HG03175 (cell line): ENCODE measurements around the gene CTSZ.
"Not testable (repeated sequence)": the region's sequence is repeated elsewhere in the genome, so short reads cannot be mapped to it uniquely, and the experiment has no call there.

Source experiments
- ATAC-seq: cut with Tn5 transposase; IDR thresholded peaks from one replicate; pipeline ENCODE4 v1.9.1; 2021; ENCODE audit warnings: mild to moderate bottlenecking, moderate library complexity; ENCODE audit not compliant: unreplicated experiment

Gene CTSZ

DNA sequence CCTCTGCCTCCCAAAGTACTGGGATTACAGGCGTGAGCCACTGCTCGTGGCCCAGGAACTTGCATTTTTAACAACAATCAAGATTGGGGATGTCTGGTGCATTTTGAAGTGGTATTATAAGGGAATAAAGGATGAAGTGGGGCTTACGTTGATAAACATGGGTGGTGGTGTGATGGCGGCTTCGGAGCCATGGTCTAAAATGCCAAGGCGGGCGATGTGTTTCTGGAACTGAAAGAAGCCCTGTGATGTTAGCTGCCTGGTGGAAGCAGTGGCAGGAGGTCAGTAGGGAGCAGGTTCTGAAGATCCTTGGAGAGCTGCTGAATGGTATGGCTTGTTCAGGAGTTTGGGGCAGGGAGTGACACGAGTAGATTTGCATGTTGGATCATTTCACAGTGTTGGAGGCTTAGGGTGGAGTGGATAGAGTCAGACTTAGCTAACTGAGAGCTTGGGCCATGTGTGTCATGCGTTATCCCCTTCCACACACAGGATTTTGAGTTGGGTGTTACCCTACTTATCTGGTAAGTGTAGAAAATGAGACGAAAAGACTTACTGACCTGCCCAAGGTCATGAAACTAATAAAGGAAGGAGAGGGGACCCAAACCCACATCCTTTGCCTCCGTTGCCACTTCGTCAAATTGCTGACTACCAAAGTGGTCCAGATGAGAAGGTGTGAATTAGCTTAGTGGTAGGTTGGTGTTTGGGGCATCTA is 24.5 kb downstream of the CTSZ start:
- ATAC-seq = no peak

- no peak for ATAC-seq
These were observed 25.3 kb downstream of the CTSZ start for GRCh38 chr20:58981628-58982364.

GRCh38 chr20:58980711-58981627 is 26.1 kb downstream of the CTSZ start, which contains the start of gene NELFCD:
Gene NELFCD (plus strand): TSS chr20:58981256. CDS start chr20:58981310, 54 bp downstream.
- peak; percentile 81 for ATAC-seq

DNA sequence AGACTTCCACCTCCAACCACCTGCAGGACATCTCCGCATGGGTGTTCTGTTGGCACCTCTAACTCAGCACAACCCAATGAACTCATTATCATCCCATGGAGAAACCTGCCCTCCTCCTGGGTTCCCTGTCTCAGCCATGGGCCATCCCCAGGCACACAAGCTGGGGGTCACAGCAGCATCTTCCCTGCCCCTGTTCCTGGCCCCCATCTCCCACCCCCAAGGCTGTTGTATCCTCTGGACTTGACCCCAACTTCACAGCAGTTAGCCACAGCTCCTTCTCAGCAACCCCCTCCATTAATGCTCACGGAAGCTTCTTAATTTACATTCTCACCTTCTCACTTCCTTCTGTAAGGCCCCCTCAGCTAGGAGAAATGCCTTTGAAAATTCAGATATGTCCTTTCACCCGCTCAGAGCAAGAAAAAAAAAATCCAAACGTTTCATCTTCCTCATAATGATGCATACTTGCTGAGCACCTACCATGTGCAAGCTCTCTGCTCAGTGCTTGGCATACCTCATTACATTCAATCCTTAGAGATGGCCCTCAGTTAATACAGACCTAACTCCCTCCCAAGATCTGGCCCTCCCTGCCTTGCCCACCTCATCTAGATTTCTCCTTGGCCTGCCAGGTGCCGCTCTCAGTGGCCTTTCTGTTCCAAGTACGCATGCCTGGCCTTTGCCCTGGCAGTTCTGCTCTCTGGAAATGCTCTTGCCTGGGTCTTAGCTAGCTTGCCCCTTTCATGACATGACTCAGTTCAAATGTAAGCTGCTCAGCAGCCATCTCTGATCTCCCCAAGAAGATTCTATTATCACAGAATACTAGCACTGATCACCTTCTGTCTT is 28.5 kb downstream of the CTSZ start:
- ATAC-seq = no peak

- no peak for ATAC-seq
These were observed 30.9 kb downstream of the CTSZ start for GRCh38 chr20:58976061-58976730.

DNA sequence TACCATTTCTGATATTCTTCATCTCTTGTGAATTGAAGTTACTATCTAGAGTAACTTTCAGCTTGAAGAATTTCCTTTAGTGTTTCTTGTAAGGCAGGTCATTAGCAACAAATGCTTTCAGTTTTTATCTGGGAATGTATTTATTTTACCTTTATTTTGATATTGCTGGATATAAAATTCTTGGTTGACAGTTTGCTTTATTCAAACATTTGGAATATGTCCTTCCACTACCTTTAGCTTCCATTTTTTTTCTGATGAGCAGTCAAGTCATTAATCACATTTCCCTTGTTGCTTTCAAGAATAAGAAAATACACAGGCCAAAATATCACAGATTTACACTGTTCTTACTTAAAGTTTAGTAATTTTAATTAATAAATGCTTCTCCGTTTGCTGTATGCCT is 31.7 kb downstream of the CTSZ start:
- no peak for ATAC-seq

DNA sequence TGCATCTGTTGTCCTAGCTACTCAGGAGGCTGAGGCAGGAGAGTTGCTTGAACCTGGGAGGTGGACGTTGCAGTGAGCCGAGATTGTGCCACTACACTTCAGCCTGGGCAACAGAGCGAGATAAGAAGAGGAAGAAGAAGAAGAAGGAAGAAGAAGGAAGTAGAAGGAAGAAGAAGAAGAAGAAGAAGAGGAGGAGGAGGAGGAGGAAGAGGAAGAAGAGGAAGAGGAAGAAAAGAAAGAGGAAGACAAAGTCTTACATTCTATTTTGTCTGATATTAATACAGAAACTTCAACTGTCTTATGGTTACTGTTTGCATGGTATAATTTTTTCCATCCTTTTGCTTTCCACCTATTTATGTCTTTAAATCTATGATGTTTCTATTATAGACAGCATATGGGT is 33.2 kb downstream of the CTSZ start:
- ATAC-seq = no peak

DNA sequence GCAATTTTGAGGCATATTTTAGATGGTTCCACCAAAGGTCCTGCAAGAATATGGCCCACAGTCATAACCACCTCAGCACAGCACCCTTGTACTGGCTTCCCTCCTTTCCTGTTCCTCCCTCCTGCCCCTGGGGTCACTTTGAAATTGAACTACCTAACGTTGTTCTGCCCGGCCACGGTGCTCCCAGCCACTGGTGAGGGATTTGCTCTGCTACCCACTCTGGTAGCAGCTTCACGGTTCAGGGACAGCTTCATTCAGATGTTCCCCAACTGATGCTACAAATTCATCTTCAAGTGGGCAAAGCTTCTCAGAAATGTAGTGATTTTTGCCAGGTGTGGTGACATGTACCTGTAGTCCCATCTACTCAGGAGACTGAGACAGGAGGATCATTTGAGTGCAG is 33.9 kb downstream of the CTSZ start:
- ATAC-seq = no peak

GRCh38 chr20:58971429-58971828 is 35.6 kb downstream of the CTSZ start:
- no peak for ATAC-seq

DNA sequence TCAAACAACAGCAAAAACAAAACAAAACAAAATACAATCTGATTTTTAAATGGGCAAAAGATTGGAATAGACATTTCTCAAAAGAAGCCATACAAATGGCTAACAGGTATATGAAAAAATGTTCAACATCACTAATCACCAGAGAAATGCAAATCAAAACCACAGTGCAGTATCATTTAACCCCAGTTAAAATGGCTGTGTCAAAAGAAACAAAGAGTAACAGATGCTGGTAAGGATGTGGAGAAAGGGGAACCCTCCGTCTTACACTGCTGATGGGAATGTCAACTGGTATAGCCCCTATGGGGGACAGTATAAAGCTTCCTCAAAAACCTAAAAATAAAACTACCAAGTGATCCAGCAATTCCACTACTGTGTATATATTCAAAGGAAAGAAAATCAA is 36.9 kb downstream of the CTSZ start:
- ATAC-seq = peak; percentile 45

DNA sequence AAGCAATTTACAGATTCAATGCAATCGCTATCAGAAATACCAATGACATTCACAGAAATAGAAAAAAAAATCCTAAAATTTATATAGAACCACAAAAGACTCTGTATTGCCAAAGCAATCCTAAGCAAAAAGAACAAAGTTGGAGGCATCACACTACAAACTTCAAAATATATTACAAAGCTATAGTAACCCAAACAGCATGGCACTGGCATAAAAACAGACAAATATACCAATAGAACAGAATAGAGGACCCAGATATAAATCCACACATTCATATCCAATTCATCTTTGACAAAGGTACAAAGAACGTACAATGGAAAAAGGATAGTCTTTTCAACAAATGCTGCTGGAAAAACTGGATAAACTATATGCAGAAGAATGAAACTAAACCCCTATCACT is 37.6 kb downstream of the CTSZ start:
- no peak for ATAC-seq

DNA sequence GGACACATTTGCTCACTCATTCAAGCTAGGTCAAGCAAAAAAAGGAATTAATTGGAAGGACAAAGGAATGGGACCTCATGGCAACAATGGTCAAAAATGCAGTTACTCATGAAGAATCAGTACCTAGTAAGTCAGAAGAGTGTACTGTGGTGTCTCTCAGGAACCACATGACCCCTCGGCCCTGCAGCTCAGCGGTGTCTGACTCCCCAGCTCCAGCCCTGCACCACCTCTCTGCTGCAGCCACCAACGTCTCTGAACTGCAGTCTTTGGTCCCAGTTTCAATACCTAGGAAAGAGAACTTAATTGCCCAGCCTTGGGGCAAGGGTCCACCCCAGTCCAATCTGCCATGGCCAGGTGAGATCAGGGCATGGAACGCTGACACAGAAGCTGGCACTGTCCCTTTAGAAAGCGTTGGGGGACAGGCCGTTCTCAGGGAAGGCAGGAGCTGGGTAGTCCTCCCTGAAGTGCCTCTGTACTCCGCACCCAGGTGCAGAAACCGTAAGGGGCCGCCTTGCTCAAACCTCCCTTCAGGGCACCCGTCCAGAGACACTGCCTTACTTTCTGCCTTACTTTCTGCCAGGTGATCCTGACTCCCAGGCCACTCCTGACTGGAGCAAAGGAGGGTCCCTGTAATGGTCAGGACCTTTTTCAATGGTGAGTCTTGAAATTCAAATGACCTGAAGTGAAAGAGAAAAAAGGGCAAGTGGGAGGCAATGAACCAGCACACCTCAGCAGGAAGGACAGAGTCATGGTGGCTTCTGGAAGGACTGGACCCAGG is 39.2 kb downstream of the CTSZ start:
- ATAC-seq = no peak

- ATAC-seq = no peak
These were observed 41.6 kb downstream of the CTSZ start for GRCh38 chr20:58965270-58966064.

DNA sequence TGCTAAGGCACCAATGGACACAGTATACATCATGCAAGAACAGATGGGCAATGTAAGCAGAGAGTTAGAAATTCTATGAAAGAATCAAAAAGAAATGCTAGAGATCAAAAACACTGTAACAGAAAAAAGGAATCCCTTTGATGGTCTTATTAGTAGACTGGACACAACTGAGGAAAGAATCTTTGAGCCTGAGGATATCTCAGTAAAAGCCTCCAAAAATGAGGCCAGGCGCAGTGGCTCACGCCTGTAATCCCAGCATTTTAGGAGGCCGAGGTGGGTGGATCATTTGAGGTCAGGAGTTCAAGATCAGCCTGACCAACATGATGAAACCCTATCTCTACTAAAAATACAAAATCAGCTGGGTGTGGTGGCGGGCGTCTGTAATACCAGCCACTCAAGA is 43.1 kb downstream of the CTSZ start:
- not testable (repeated sequence) for ATAC-seq

GRCh38 chr20:58963060-58963584 is 43.9 kb downstream of the CTSZ start:
- no peak for ATAC-seq

GRCh38 chr20:58959652-58960051 is 47.4 kb downstream of the CTSZ start:
- ATAC-seq = no peak

DNA sequence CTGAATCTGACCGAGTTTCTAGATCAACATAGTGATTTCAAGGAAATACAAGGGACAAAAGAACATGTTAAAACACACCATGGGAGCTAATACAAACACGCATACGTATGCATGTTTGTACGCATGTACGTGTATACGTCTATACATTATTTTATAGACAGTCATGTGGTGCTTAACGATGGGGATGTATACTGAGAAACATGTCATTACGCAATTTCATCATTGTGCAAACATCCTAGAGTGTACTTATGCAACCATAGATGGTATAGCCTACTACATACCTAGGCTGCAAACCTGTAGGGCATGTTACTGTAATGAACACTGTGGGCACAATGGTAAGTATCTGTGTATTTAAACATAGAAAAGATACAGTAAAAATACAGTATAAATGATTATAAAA is 51.0 kb downstream of the CTSZ start:
- no peak for ATAC-seq

- ATAC-seq = no peak
These were observed 54.0 kb downstream of the CTSZ start for GRCh38 chr20:58953050-58953449.
